OCI-LY3 (cell line): Measurements from ENCODE around the gene NAB2.

Experiments
- EZH2phosphoT487 ChIP-seq: fragments of 200-600 bp; shearing (Covaris generic); IDR thresholded peaks from 2 replicates; pipeline ENCODE4 v1.6.1; 2018; ENCODE audit warnings: antibody characterized with exemption, mixed run types, low read depth
- TF ChIP-seq, protein P1 (sequence below): fragments of 200-600, 300-600 bp; sonication (generic); IDR thresholded peaks from 2 replicates; pipeline ENCODE4 v1.5.1; 2014; ENCODE audit warnings: antibody characterized with exemption, low read length, low read depth

DNA sequence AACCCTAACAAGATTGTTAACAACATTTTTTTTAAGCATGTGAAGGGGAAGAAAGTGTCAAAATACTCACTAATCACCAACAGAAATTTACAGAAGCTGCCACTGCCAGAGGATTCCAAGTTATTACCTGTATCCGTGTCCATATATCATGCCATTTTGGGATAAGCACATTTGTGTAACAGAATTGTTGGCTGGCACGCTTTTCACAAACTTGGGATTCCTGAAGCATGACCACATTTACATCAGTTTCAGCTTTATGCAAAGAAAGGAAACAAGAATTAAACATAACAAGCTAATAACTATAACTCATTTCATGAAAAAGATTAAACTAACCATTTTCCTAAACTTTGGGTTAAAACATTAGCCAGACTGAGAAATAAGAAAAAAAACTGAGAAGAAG lies 16.3 kb upstream of the NAB2 start:
- TF ChIP-seq, protein P1, sequence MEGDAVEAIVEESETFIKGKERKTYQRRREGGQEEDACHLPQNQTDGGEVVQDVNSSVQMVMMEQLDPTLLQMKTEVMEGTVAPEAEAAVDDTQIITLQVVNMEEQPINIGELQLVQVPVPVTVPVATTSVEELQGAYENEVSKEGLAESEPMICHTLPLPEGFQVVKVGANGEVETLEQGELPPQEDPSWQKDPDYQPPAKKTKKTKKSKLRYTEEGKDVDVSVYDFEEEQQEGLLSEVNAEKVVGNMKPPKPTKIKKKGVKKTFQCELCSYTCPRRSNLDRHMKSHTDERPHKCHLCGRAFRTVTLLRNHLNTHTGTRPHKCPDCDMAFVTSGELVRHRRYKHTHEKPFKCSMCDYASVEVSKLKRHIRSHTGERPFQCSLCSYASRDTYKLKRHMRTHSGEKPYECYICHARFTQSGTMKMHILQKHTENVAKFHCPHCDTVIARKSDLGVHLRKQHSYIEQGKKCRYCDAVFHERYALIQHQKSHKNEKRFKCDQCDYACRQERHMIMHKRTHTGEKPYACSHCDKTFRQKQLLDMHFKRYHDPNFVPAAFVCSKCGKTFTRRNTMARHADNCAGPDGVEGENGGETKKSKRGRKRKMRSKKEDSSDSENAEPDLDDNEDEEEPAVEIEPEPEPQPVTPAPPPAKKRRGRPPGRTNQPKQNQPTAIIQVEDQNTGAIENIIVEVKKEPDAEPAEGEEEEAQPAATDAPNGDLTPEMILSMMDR: no peak
- TF ChIP-seq EZH2phosphoT487: no peak
